ENCODE results near the gene LYST.
A peak's percentile ranks its signal among the peaks of the same experiment; 100 is the strongest.

LYST gene

DNA sequence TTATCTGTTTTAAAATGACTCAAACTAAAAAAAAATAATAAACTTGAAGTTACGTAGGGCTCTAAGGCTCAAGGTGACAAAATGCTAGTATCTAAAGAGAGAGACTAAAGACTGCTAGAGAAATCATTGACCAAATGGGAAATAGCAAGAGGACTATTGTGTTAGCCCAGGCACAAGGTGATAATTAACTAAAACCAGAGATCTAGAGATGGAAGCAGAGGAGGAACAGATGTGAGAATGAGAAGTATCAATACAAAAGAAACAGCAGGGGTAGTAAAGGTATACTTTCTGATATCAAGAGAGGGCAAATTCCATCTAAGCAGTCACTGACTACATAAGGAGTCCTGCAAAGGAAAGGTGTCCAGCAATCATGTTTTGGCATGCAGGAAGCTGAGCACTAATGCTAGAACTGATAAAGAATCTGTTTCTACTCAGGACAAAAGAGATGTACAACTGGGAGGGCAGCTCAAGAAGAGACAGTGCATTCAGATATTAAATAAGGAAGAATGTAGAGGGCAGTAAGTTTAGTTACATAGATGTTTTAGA, 116.9 kb downstream of the LYST start:
- no peak for DNase-seq

DNA sequence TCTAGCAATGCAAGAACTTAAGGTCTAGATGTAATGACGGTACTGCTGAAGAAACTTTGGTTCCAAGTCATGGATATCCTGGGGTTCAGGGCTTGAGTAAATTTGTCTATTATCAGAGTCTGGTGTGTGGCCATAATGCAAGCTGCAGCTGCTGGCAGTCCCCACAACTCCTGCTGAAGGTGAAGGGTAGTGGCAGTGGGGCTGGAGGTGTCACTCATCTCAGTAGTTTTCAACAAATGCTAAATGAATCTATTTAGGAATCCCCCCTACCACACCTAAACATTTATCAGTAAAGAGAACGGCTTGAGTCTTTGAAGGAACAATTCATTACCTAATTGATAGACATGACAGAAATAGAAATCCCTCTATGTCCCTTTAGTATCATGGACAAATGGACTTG, 118.0 kb downstream of the LYST start:
- DNase-seq = no peak

DNA sequence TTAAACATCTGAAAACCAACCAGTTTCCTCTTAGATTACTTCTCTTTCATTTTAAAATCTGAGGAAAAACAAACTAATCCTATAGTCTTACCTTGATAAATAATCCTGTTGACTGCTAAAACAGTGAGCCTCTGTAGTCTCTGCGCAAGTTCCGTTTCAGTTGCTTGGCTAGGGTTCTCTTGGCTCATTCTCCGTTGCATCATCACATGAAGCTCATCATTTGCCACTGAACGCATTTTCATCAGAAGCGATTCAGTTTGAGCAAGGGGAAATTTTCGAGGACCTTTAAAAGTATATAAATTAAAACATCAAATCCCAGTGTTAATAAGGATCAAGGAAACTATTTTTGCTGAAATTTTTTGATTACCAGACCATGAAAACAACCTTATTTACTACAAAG, 120.5 kb downstream of the LYST start:
- DNase-seq = no peak

GRCh38 chr1:235745503-235746136, 121.1 kb downstream of the LYST start:
- DNase-seq = peak; percentile 80

DNA sequence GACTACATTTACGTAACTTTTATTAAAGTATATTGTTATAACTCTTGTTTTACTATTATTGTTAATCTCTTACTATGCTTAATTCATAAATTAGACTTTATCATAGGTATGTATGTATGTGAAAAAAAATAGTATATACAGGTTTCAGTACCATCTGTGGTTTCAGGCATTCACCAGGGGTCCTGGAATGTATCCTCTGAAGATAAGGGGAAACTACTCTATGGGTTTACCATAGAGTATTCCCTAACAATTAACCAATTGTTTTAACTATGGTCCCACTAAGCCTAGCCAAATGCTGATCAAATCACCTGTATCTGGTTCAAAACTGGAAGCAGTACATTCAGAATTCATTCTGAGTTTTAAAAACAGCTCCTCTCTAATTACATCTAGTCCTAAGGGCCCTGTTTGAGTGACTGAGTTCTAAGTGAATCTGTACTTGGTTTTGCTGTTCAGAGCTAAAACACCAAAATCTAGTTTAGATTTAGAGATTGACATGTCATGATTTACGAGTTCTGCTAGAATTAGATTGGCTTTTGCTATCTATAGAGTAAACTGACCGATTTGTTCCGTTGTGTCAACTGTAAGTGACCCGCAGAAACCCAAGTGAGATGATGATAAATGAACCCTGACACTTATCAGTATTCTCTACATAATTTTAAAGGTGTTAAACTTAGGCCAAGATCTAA, 123.6 kb downstream of the LYST start:
- no peak for DNase-seq

DNA sequence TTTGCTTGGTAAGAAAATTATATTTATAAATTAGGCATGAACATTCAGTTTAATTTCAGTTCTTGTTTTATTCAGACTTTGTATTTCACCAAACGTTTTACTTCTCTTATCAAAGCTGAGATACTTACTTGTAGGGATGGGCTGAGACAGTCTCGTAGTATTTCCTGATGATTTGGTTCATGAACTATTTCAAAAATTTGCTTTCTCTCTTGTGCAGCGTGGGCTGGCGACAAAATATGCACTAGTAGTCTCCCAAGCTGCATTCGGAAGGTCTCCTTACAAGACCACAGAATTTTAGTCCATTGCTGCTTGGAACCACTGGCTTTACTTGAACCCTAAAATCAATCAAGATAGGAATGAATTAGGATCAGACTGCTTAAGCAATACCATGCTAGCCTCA, 125.4 kb downstream of the LYST start:
- DNase-seq = peak; percentile 93

GRCh38 chr1:235739631-235740030, 127.1 kb downstream of the LYST start:
- DNase-seq = no peak

DNA sequence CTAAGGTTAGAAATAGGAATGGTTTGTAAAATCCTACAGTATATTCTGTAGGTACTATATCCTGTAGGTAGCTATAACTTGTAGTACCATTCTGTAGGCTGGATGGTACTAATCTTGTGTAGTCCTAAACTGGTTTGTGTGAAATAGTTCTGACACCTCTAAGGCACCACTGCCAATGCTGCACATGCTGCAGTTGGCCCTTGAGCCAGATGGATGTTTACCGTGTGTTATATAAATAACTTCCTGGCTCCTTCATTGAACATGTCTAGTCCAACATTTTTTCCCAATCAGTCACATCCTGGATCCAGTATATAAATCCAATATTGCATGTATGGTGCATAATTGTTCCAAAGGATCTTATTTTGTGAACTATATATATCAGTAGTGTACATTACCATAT, 127.6 kb downstream of the LYST start:
- DNase-seq = peak; percentile 82

DNA sequence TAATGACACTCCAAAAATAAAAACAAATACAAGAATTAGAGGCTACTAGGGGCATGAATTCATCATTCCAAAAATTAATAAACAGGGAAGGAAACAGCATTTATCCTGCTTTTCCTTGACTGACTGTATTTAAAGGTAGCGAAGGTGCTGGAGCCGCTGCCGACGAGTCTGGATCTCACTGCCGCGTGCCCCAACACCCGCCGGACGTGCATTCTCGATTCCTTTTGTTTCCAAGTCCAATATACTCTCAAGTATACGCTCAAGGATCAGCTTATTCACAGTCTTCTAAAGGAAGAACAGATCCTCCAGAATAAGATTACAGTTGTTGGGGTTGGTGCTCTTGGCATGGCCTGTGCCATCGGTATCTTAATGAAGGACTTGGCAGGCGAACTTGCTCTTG, 129.0 kb downstream of the LYST start:
- no peak for DNase-seq

DNA sequence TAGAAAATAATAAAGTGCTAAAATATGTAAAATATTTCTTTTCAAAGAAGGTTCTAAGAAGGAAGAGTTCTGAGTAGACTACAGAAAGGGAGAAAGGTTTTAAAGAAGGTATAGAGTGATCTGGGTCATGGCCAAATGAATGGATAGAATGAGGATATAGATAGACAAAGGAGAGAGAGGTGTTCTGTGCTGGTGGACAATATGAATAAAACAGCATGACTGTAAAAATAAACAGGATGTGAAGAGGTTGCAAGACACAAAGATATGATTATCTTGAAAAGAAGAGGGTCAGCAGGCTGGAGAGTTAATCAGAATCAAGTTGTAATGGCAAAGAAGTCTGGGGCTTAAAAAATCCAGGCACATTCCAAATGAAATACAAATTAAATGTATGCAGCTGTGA, 130.4 kb downstream of the LYST start:
- no peak for DNase-seq

DNA sequence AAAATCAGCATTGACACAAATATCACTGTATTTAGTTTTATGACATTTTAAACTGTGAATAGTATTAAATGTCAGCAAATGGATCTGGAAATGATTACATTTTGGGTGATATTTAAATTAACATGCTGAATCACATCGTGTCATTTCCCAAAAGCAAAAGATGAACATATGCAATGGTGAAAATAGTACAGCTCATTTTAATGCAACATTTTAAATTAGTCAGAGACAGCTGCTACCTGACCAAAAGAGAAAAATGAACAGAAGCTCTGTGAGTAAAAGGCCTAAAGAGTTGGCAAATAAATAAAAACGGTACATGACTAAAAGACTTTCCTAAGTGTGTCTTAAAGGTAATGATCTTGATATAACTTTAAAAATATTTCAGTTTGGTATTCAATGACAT, 131.1 kb downstream of the LYST start:
- peak; percentile 45 for DNase-seq

DNA sequence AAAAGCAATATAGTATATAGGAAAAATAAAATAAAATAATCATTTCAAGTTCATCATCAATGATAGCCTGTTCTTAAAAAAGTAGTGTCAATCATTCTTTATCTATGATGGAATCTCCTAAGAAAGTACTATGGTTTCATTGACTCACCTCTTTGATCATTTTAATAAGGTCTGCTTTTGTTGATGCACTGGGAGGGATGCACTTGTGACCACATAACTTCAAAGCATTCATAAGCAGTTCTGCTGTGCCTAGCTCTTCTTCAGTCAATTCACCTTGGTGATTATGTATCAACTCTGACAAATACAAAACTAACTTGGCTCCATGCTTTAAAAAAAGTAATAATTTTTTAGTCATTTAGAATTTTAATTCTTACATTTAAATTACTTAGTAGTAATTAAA, 132.4 kb downstream of the LYST start:
- no peak for DNase-seq

DNA sequence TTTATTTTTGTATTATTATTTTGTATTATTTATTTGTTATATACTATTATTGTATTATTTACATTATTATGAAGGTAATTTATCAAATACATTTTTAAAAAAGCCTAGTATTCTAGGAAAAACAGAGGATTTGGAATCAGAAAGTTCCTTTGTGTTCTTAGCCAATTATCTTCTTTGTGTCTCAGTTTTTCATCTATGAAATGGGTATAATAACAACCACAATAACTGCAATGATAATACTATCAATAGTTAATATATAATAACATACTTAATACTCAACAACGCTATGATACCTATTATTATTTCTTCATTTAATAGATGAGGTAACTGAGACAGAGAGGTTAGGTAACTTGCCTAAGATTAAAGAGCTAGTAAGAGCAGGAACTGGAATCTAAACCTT, 136.7 kb downstream of the LYST start:
- no peak for DNase-seq

- DNase-seq = no peak
These were observed 140.1 kb downstream of the LYST start for GRCh38 chr1:235726557-235726956.

DNA sequence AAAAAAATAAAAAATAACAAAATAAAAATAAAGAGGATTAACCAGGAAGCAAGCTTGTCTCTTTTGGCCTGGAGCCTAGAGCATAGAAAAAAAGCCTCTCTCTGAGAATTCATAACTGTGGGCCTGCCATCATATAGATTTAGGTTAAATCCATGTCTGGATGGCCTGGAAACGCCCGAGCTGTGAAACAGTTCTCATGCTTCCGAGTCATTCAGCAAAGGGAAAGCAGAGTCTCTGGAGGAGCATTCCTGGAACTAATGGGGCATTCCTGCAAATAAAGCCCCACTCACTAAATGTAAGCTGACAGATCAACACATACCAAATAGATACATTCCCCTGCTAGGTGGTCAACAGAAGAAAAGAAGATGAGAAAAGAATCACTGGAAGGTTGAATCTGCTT, 141.3 kb downstream of the LYST start:
- DNase-seq = peak; percentile 50

- no peak for DNase-seq
These were observed 142.0 kb downstream of the LYST start for GRCh38 chr1:235724730-235725129.

- DNase-seq = no peak
These were observed 143.8 kb downstream of the LYST start for GRCh38 chr1:235722858-235723257.

- no peak for DNase-seq
These were observed 144.7 kb downstream of the LYST start for GRCh38 chr1:235721982-235722381.

- DNase-seq = peak; percentile 16
These were observed 146.2 kb downstream of the LYST start for GRCh38 chr1:235720544-235720943.

GRCh38 chr1:235714205-235714897, 152.4 kb downstream of the LYST start:
- no peak for DNase-seq

- DNase-seq = no peak
These were observed 153.9 kb downstream of the LYST start for GRCh38 chr1:235712812-235713211.

DNA sequence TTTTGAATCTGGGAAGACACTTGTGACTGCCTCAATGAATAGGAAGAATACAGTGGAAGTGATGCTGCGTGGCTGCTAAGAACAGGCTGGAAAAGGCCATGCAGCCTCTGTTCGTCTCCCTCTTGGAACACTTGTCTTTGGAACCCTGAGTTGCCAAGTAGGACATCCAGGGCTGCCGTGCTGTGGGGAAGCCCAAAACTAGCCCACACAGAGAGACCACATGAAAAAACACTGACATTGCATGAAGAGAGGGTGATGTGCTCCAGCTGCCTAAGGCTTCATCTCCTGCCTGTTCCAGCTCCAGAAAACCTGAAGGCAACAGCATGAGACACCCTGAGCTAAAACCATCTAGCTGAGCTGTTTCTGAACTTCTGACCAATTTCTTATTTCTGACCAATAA, 156.0 kb downstream of the LYST start:
- DNase-seq = no peak

- DNase-seq = no peak
These were observed 157.7 kb downstream of the LYST start for GRCh38 chr1:235709018-235709417.

- peak; percentile 66 for DNase-seq
These were observed 158.2 kb downstream of the LYST start for GRCh38 chr1:235708390-235708962.

All from fibroblast of upper back skin (primary cell).